ENCODE measurements around the gene MTHFD2. TPM values are rescaled to one million over a fixed set of nuclear protein-coding genes. Genes with fewer than 3 reads are reported as not detected.

MTHFD2 gene
- total and polyA plus RNA-seq, 3 experiments from 2014 or later, result 11.0 to 397 (median 379) TPM

DNA sequence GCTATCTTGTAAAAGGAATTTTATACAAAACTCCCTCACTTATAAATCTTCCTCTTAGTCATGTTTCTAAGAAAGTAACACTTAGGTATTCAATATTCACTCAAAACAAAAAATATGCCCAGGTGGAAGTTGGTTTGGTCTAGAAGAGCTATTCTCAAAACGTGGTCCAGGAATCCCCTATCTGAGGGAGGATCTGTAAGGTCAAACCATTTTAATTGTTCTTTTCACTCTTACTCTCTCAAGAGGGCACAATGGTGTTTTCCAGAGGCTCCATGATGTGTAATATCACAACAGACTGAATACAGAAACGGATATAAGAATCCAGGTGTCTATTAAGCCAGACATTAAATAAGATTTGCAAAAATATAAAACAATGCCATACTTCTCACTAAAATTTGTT is 29.7 kb upstream of the MTHFD2 start:
- Mint-ChIP-seq H3K36me3 (peaks cover 17 to 71% (median 29%) of the 10 kb centered on the region in 3 donors), H3K4me1 (peaks cover 20 to 44% (median 27%) of the 10 kb centered on the region in 3 donors), H3K27ac (peak overlapping the region in 3 of 8 donors; percentile 3 to 61 (median 39)), H3K4me3 (no peak overlapping the region), H3K27me3 (no peaks in the 10 kb centered on the region), H3K9me3 (no peaks in the 10 kb centered on the region)
- no peak for DNase-seq
- Histone ChIP-seq H3K27ac (ENCODE audit: low read depth, low read length) (no peak overlapping the region), H3K4me3 (ENCODE audit: low read length) (no peak overlapping the region), H3K36me3 (ENCODE audit: insufficient read depth, low read length) (peaks cover 49% of the 10 kb centered on the region), H3K27me3 (ENCODE audit: insufficient read depth, low read length, poor library complexity, severe bottlenecking) (no peaks in the 10 kb centered on the region), H3K4me1 (ENCODE audit: insufficient read depth, low read length) (peaks cover 13% of the 10 kb centered on the region), H3K9me3 (ENCODE audit: low read length) (no peaks in the 10 kb centered on the region)
- ChIA-PET POLR2A (no interaction called here), CTCF (interaction anchor here (0.7 to 1.2 kb wide), 2 partner anchors 10 to 21 kb away, joined by 3 read pairs; partner anchors contain the start of genes BOLA3 and MOB1A)

DNA sequence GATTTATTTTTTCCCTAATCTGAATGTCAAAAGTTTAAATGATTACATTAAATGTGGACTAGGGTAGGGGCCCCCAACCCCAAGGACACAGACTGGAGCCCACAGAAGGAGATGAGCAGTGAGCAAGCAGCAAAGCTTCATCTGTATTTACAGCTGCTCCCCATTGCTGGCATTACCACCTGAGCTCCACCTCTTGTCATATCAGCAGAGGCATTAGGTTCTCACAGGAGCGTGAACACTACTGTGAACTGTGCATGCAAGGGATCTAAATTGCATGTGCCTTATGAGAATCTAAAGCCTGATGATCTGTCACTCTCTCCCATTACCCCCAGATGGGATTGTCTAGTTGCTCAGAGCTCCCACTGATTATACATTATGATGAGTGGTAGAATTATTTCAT is 23.5 kb upstream of the MTHFD2 start:
- Mint-ChIP-seq H3K27ac (peak overlapping the region in 7 of 8 donors; percentile 20 to 99 (median 42)), H3K27me3 (no peaks in the 10 kb centered on the region), H3K9me3 (no peaks in the 10 kb centered on the region), H3K4me3 (peak overlapping the region in 6 of 7 donors; percentile 15 to 93 (median 71)), H3K4me1 (peaks cover 42 to 64% (median 61%) of the 10 kb centered on the region in 3 donors), H3K36me3 (peaks cover 0 to 41% (median 11%) of the 10 kb centered on the region in 3 donors)
- H3K4me3 ChIP-seq (ENCODE audit: low read length), result no peak overlapping the region
- no peaks in the 10 kb centered on the region for H3K27me3 ChIP-seq (ENCODE audit: insufficient read depth, low read length, poor library complexity, severe bottlenecking)
- CTCF ChIA-PET, result interaction anchor here (0.6 kb wide), 1 partner anchor 245 kb away, joined by 3 read pairs; no protein-coding TSS in a partner anchor
- no peaks in the 10 kb centered on the region for H3K9me3 ChIP-seq (ENCODE audit: low read length)
- peaks cover 50% of the 10 kb centered on the region for H3K4me1 ChIP-seq (ENCODE audit: insufficient read depth, low read length)
- no peak overlapping the region for H3K27ac ChIP-seq (ENCODE audit: low read depth, low read length)
- peaks cover 16% of the 10 kb centered on the region for H3K36me3 ChIP-seq (ENCODE audit: insufficient read depth, low read length)
- POLR2A ChIA-PET, result no interaction called here
- DNase-seq, result no peak

- Mint-ChIP-seq H3K27me3 (no peaks in the 10 kb centered on the region), H3K27ac (peak overlapping the region; percentile 94 to 99 (median 95)), H3K4me1 (peaks cover 32 to 52% (median 51%) of the 10 kb centered on the region in 3 donors), H3K9me3 (no peaks in the 10 kb centered on the region), H3K36me3 (peaks cover 0 to 23% (median 6%) of the 10 kb centered on the region in 3 donors), H3K4me3 (peak overlapping the region; percentile 89 to 99 (median 93))
- ChIA-PET POLR2A (interaction anchor here (0.9 to 3.0 kb wide), 13 partner anchors 11 to 440 kb away, joined by 3 to 84 read pairs (median 7); partner anchors contain the start of genes AUP1, BOLA3, HTRA2 and MTHFD2), CTCF (interaction anchor here (1.1 to 5.0 kb wide), 11 partner anchors 8 to 349 kb away, joined by 3 to 59 read pairs (median 6); partner anchors contain the start of genes BOLA3, MTHFD2 and STAMBP)
- Histone ChIP-seq H3K36me3 (ENCODE audit: insufficient read depth, low read length) (peaks cover 4% of the 10 kb centered on the region), H3K4me3 (ENCODE audit: low read length) (peak overlapping the region; percentile 88), H3K27ac (ENCODE audit: low read depth, low read length) (peak overlapping the region; percentile 91), H3K27me3 (ENCODE audit: insufficient read depth, low read length, poor library complexity, severe bottlenecking) (no peaks in the 10 kb centered on the region), H3K9me3 (ENCODE audit: low read length) (no peaks in the 10 kb centered on the region), H3K4me1 (ENCODE audit: insufficient read depth, low read length) (peaks cover 41% of the 10 kb centered on the region)
- no peak for DNase-seq
Observed at GRCh38 chr2:74177696-74178095, 20.7 kb upstream of the MTHFD2 start.

DNA sequence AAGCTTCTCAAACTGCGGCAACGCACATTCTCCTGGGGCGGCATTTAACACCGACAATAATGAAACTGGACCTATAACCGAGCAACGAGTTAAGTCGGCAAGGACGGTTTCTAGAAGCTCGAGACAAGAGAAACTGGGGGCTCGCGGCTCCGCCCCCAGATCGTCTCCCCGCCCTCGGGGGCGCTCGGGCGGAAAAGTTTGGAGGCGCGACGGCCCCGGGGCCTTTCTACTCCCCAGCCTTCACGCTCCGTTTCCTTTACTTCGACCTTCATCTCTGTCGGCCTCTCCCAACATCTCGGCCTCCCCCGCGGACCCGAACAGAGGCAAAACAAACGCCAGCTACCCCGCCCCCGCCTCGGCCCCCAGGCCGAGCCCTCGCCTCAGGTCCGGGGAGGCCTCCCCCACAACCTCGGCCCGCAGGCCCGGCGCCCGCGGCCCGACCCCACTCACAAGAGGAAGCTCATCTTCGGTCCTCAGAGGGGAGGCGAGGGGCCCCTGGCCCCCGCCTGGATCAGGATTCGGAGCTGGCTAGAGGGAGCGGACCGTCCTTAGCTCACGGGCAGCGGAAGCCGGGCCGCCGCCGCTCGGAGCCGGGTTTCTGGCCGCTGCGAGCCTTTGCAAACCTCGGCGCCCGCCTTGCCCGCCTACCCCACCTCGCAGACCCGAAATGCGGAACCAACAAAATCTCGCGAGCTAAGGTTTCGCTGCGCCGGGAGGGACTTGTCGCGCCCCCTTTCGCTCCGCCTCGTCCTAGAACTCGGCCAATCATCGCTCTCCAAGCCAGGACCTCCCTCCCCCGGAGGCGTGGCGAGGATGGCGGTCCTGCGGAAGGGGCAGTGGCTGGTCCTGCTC is 20.0 kb upstream of the MTHFD2 start, which contains the start of gene MOB1A:
TSS of gene MOB1A (minus strand) at position 669 of the 852 bp plus-strand sequence. CDS start at position 464, 205 bp downstream.
- peaks cover 4% of the 10 kb centered on the region for H3K36me3 ChIP-seq (ENCODE audit: insufficient read depth, low read length)
- H3K4me1 ChIP-seq (ENCODE audit: insufficient read depth, low read length), result peaks cover 37% of the 10 kb centered on the region
- ChIA-PET POLR2A (interaction anchor here (0.5 to 3.0 kb wide), 19 partner anchors 12 to 441 kb away, joined by 3 to 84 read pairs (median 6); partner anchors contain the start of genes AUP1, BOLA3, HTRA2 and MTHFD2), CTCF (interaction anchor here (0.8 to 5.0 kb wide), 23 partner anchors 9 to 946 kb away, joined by 3 to 59 read pairs (median 4); partner anchors contain the start of genes BOLA3, HTRA2, MTHFD2 and PRADC1)
- H3K27ac Mint-ChIP-seq, result peak within 1 kb of the TSS; percentile 94 to 99 (median 95)
- no peaks in the 10 kb centered on the region for H3K9me3 Mint-ChIP-seq
- peak within 1 kb of the TSS; percentile 91 for H3K27ac ChIP-seq (ENCODE audit: low read depth, low read length)
- H3K4me1 Mint-ChIP-seq, result peaks cover 28 to 47% (median 46%) of the 10 kb centered on the region in 3 donors
- no peaks in the 10 kb centered on the region for H3K27me3 Mint-ChIP-seq
- H3K9me3 ChIP-seq (ENCODE audit: low read length), result no peaks in the 10 kb centered on the region
- H3K4me3 Mint-ChIP-seq, result peak within 1 kb of the TSS; percentile 89 to 99 (median 93)
- peaks cover 0 to 20% (median 6%) of the 10 kb centered on the region in 3 donors for H3K36me3 Mint-ChIP-seq
- DNase-seq, result peak; percentile 97 to 98 (median 98)
- H3K27me3 ChIP-seq (ENCODE audit: insufficient read depth, low read length, poor library complexity, severe bottlenecking), result no peaks in the 10 kb centered on the region
- H3K4me3 ChIP-seq (ENCODE audit: low read length), result peak within 1 kb of the TSS; percentile 88

- H3K4me1 Mint-ChIP-seq, result peaks cover 26 to 44% (median 43%) of the 10 kb centered on the region in 3 donors
- Histone ChIP-seq H3K36me3 (ENCODE audit: insufficient read depth, low read length) (peaks cover 4% of the 10 kb centered on the region), H3K27ac (ENCODE audit: low read depth, low read length) (peak overlapping the region; percentile 91), H3K4me1 (ENCODE audit: insufficient read depth, low read length) (peaks cover 33% of the 10 kb centered on the region), H3K27me3 (ENCODE audit: insufficient read depth, low read length, poor library complexity, severe bottlenecking) (no peaks in the 10 kb centered on the region), H3K4me3 (ENCODE audit: low read length) (peak overlapping the region; percentile 88), H3K9me3 (ENCODE audit: low read length) (no peaks in the 10 kb centered on the region)
- H3K4me3 Mint-ChIP-seq, result peak overlapping the region; percentile 89 to 99 (median 93)
- DNase-seq, result peak in 1 of 5 donors; percentile 10
- ChIA-PET CTCF (interaction anchor here (0.7 to 5.0 kb wide), 23 partner anchors 10 to 946 kb away, joined by 3 to 59 read pairs (median 4); partner anchors contain the start of genes BOLA3, HTRA2, MTHFD2 and PRADC1), POLR2A (interaction anchor here (0.7 to 3.0 kb wide), 18 partner anchors 12 to 442 kb away, joined by 3 to 84 read pairs (median 6); partner anchors contain the start of genes AUP1, BOLA3, HTRA2 and MTHFD2)
- no peaks in the 10 kb centered on the region for H3K27me3 Mint-ChIP-seq
- peaks cover 0 to 20% (median 6%) of the 10 kb centered on the region in 3 donors for H3K36me3 Mint-ChIP-seq
- H3K27ac Mint-ChIP-seq, result peak overlapping the region; percentile 94 to 99 (median 95)
- no peaks in the 10 kb centered on the region for H3K9me3 Mint-ChIP-seq
Observed at GRCh38 chr2:74179063-74179865, 19.2 kb upstream of the MTHFD2 start.

DNA sequence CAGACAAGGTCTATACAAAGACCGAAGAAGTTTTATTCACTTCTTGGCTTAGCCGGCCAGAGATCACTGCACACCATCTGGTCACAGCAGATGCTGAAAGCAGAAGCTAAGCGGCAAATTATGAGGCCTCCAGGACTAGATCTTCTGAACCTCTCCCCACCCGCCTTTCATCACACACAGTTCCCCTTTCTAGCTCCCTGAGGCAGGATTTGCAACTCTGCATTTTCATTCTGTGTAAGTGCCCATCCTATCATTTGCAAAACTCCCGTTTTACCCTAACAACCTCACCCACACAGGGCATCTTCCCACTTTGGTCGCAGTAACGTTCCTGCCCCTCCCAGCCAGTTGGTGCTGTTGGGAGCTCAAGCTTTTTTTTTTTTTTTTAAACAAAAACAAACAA is 16.7 kb upstream of the MTHFD2 start:
- Histone ChIP-seq H3K27ac (ENCODE audit: low read depth, low read length) (no peak overlapping the region), H3K27me3 (ENCODE audit: insufficient read depth, low read length, poor library complexity, severe bottlenecking) (no peaks in the 10 kb centered on the region), H3K4me3 (ENCODE audit: low read length) (no peak overlapping the region), H3K9me3 (ENCODE audit: low read length) (no peaks in the 10 kb centered on the region), H3K36me3 (ENCODE audit: insufficient read depth, low read length) (no peaks in the 10 kb centered on the region), H3K4me1 (ENCODE audit: insufficient read depth, low read length) (peaks cover 10% of the 10 kb centered on the region)
- ChIA-PET CTCF (interaction anchor here (1.5 to 5.0 kb wide), 3 partner anchors 16 to 273 kb away, joined by 3 to 59 read pairs (median 8); partner anchors contain the start of genes INO80B and MTHFD2), POLR2A (no interaction called here)
- Mint-ChIP-seq H3K4me1 (peaks cover 13 to 30% (median 28%) of the 10 kb centered on the region in 3 donors), H3K4me3 (peak overlapping the region in 1 of 7 donors; percentile 10), H3K9me3 (peaks cover 0 to 2% (median 0%) of the 10 kb centered on the region in 5 donors), H3K36me3 (peaks cover 0 to 7% (median 2%) of the 10 kb centered on the region in 3 donors), H3K27me3 (no peaks in the 10 kb centered on the region), H3K27ac (peak overlapping the region in 2 of 8 donors; percentile 35 to 36)
- DNase-seq, result no peak

DNA sequence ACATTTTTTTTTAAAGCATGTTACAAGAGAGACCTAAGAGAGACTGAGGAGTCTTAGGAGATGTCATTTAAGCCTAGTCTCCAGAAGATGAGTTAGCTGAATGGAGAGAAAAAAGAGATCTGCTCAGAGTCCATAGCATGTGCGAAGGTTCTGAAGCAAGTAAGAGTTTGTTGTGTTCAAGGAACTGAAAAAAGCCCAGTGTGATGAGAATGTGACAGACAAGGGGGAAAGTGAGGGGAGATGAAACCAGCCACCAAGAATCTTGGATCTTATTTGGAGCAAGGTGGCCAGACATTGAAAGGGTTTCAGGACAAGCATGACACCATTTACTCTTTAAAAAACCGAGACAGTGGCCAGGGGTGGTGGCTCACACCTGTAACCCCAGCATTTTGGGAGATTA is 14.5 kb upstream of the MTHFD2 start:
- peaks cover 5 to 15% (median 14%) of the 10 kb centered on the region in 3 donors for H3K4me1 Mint-ChIP-seq
- Histone ChIP-seq H3K4me3 (ENCODE audit: low read length) (no peak overlapping the region), H3K36me3 (ENCODE audit: insufficient read depth, low read length) (no peaks in the 10 kb centered on the region), H3K9me3 (ENCODE audit: low read length) (no peaks in the 10 kb centered on the region), H3K27ac (ENCODE audit: low read depth, low read length) (no peak overlapping the region), H3K4me1 (ENCODE audit: insufficient read depth, low read length) (peaks cover 4% of the 10 kb centered on the region), H3K27me3 (ENCODE audit: insufficient read depth, low read length, poor library complexity, severe bottlenecking) (no peaks in the 10 kb centered on the region)
- no peak overlapping the region for H3K4me3 Mint-ChIP-seq
- POLR2A ChIA-PET, result interaction anchor here (0.6 kb wide), 1 partner anchor 12 kb away, joined by 4 read pairs; no protein-coding TSS in a partner anchor
- H3K27me3 Mint-ChIP-seq, result peaks cover 0 to 2% of the 10 kb centered on the region in 2 donors
- H3K27ac Mint-ChIP-seq, result peak overlapping the region in 1 of 8 donors; percentile 33
- CTCF ChIA-PET, result interaction anchor here (1.2 to 1.7 kb wide), 2 partner anchors 13 to 37 kb away, joined by 3 to 4 read pairs; partner anchors contain the start of gene BOLA3
- no peak for DNase-seq
- H3K9me3 Mint-ChIP-seq, result peaks cover 0 to 2% (median 0%) of the 10 kb centered on the region in 5 donors
- H3K36me3 Mint-ChIP-seq, result no peaks in the 10 kb centered on the region
